Measurements from ENCODE around the gene CHRND.
"Not testable (repeated sequence)": the region's sequence is repeated elsewhere in the genome, so short reads cannot be mapped to it uniquely, and the experiment has no call there.

Gene CHRND

GRCh38 chr2:232524771-232525170, 1.2 kb upstream of the CHRND start:
- DNase-seq (ENCODE audit: extremely low read depth in 1 of 2, low read depth in 1 of 2), result no peak

GRCh38 chr2:232525199-232525598, 761 bp upstream of the CHRND start:
- no peak for DNase-seq (ENCODE audit: extremely low read depth in 1 of 2, low read depth in 1 of 2)

- no peak for DNase-seq (ENCODE audit: extremely low read depth in 1 of 2, low read depth in 1 of 2)
Measured at GRCh38 chr2:232526372-232526941, 497 bp downstream of the CHRND start.

- no peak for DNase-seq (ENCODE audit: extremely low read depth in 1 of 2, low read depth in 1 of 2)
Measured at GRCh38 chr2:232527905-232528470, 2.0 kb downstream of the CHRND start.

- DNase-seq (ENCODE audit: extremely low read depth in 1 of 2, low read depth in 1 of 2), result no peak
Measured at GRCh38 chr2:232528746-232529460, 2.9 kb downstream of the CHRND start.

- DNase-seq (ENCODE audit: extremely low read depth in 1 of 2, low read depth in 1 of 2), result no peak
Measured at GRCh38 chr2:232529806-232530547, 4.0 kb downstream of the CHRND start.

- DNase-seq (ENCODE audit: extremely low read depth in 1 of 2, low read depth in 1 of 2), result no peak
Measured at GRCh38 chr2:232530626-232531260, 4.8 kb downstream of the CHRND start.

- no peak for DNase-seq (ENCODE audit: extremely low read depth in 1 of 2, low read depth in 1 of 2)
Measured at GRCh38 chr2:232532419-232532818, 6.5 kb downstream of the CHRND start.

- DNase-seq (ENCODE audit: extremely low read depth in 1 of 2, low read depth in 1 of 2), result not testable (repeated sequence)
Measured at GRCh38 chr2:232532821-232533220, 6.9 kb downstream of the CHRND start.

- no peak for DNase-seq (ENCODE audit: extremely low read depth in 1 of 2, low read depth in 1 of 2)
Measured at GRCh38 chr2:232533944-232534710, 8.2 kb downstream of the CHRND start.

GRCh38 chr2:232534940-232535651, 9.1 kb downstream of the CHRND start:
- DNase-seq (ENCODE audit: extremely low read depth in 1 of 2, low read depth in 1 of 2), result no peak

GRCh38 chr2:232535761-232536530, 10.0 kb downstream of the CHRND start:
- no peak for DNase-seq (ENCODE audit: extremely low read depth in 1 of 2, low read depth in 1 of 2)

- no peak for DNase-seq (ENCODE audit: extremely low read depth in 1 of 2, low read depth in 1 of 2)
Measured at GRCh38 chr2:232537079-232537478, 11.1 kb downstream of the CHRND start.

- no peak for DNase-seq (ENCODE audit: extremely low read depth in 1 of 2, low read depth in 1 of 2)
Measured at GRCh38 chr2:232537499-232537898, 11.5 kb downstream of the CHRND start.

- no peak for DNase-seq (ENCODE audit: extremely low read depth in 1 of 2, low read depth in 1 of 2)
Measured at GRCh38 chr2:232538671-232539070, 12.7 kb downstream of the CHRND start.

- DNase-seq (ENCODE audit: extremely low read depth in 1 of 2, low read depth in 1 of 2), result no peak
Measured at GRCh38 chr2:232539298-232540231, 13.6 kb downstream of the CHRND start, which contains the start of gene CHRNG. Gene CHRNG (plus strand): TSS chr2:232539692. CDS start chr2:232539748, 56 bp downstream.

GRCh38 chr2:232540441-232541041, 14.6 kb downstream of the CHRND start:
- no peak for DNase-seq (ENCODE audit: extremely low read depth in 1 of 2, low read depth in 1 of 2)
